ENCODE measurements around the gene ADSS1.

- TF ChIP-seq CTCF (IDR thresholded peaks at IDR 0.05) (no peak), EP300 (IDR thresholded peaks at IDR 0.05; ENCODE audit: low read depth) (no peak), POLR2AphosphoS5 (IDR thresholded peaks at IDR 0.05) (no peak)
Observed at GRCh38 chr14:104787736-104788135, 63.7 kb downstream of the ADSS1 start.

Data from transverse colon (tissue), 4 donors.